HG03135 (cell line): Measurements from ENCODE around the gene FOXS1.
"Not testable (repeated sequence)": the region's sequence is repeated elsewhere in the genome, so short reads cannot be mapped to it uniquely, and the experiment has no call there.

ENCODE experiments used
- ATAC-seq: cut with Tn5 transposase; IDR thresholded peaks from one replicate; pipeline ENCODE4 v1.9.1; 2021; ENCODE audit warnings: mild to moderate bottlenecking, moderate library complexity; ENCODE audit not compliant: unreplicated experiment

The FOXS1 gene

GRCh38 chr20:31824125-31824485 lies 21.3 kb downstream of the FOXS1 start:
- ATAC-seq: no peak

- ATAC-seq: no peak
Observed at GRCh38 chr20:31823360-31824124, 21.9 kb downstream of the FOXS1 start.

GRCh38 chr20:31822421-31823330 lies 22.7 kb downstream of the FOXS1 start:
- ATAC-seq: peak; percentile 83

- no peak for ATAC-seq
Observed at GRCh38 chr20:31821427-31821826, 24.0 kb downstream of the FOXS1 start.

GRCh38 chr20:31820228-31820627 lies 25.2 kb downstream of the FOXS1 start:
- ATAC-seq: no peak

- ATAC-seq: no peak
Observed at GRCh38 chr20:31819083-31819784, 26.2 kb downstream of the FOXS1 start, which contains the start of gene MYLK2. TSS of gene MYLK2 (plus strand) at chr20:31819356. CDS start at chr20:31819581, 225 bp downstream.

- ATAC-seq: no peak
Observed at GRCh38 chr20:31818376-31818908, 27.0 kb downstream of the FOXS1 start.

GRCh38 chr20:31817461-31817860 lies 27.9 kb downstream of the FOXS1 start:
- no peak for ATAC-seq

GRCh38 chr20:31816221-31816620 lies 29.2 kb downstream of the FOXS1 start:
- no peak for ATAC-seq

- no peak for ATAC-seq
Observed at GRCh38 chr20:31815408-31816188, 29.8 kb downstream of the FOXS1 start.

GRCh38 chr20:31814142-31814541 lies 31.3 kb downstream of the FOXS1 start:
- ATAC-seq: not testable (repeated sequence)

- ATAC-seq: no peak
Observed at GRCh38 chr20:31813611-31814010, 31.8 kb downstream of the FOXS1 start.

GRCh38 chr20:31811796-31812728 lies 33.3 kb downstream of the FOXS1 start:
- ATAC-seq: no peak

- no peak for ATAC-seq
Observed at GRCh38 chr20:31811198-31811597, 34.2 kb downstream of the FOXS1 start.

- ATAC-seq: no peak
Observed at GRCh38 chr20:31809661-31810060, 35.7 kb downstream of the FOXS1 start.

- ATAC-seq: no peak
Observed at GRCh38 chr20:31808481-31808880, 36.9 kb downstream of the FOXS1 start.

- ATAC-seq: no peak
Observed at GRCh38 chr20:31806564-31807355, 38.6 kb downstream of the FOXS1 start.

- no peak for ATAC-seq
Observed at GRCh38 chr20:31803552-31804291, 41.7 kb downstream of the FOXS1 start.
